Stimulated activated naive CD8-positive, alpha-beta T cell treated with anti-CD3 and anti-CD28 coated beads, Interleukin-15, Interleukin-2, amounts not matched to agents 100 ng/mL and 50 ng/mL, for 24 hours (primary cell): ENCODE data around the gene BPIFB1.

ENCODE experiments used
- H3K27ac Mint-ChIP-seq: one replicate; pipeline ENCODE4 v1.8.0; 2021; ENCODE audit warnings: mild to moderate bottlenecking, mixed read lengths
- H3K27me3 Mint-ChIP-seq: one replicate; pipeline ENCODE4 v1.8.0; 2021; ENCODE audit warnings: mixed read lengths
- H3K36me3 Mint-ChIP-seq: one replicate; pipeline ENCODE4 v1.8.0; 2021; ENCODE audit warnings: low read depth, mixed read lengths
- H3K4me1 Mint-ChIP-seq: one replicate; pipeline ENCODE4 v1.8.0; 2021; ENCODE audit warnings: low read depth, mixed read lengths
- H3K4me3 Mint-ChIP-seq: one replicate; pipeline ENCODE4 v1.8.0; 2021; ENCODE audit warnings: mild to moderate bottlenecking, mixed read lengths
- H3K9me3 Mint-ChIP-seq: one replicate; pipeline ENCODE4 v1.8.0; 2021; ENCODE audit warnings: mixed read lengths

BPIFB1 gene

DNA sequence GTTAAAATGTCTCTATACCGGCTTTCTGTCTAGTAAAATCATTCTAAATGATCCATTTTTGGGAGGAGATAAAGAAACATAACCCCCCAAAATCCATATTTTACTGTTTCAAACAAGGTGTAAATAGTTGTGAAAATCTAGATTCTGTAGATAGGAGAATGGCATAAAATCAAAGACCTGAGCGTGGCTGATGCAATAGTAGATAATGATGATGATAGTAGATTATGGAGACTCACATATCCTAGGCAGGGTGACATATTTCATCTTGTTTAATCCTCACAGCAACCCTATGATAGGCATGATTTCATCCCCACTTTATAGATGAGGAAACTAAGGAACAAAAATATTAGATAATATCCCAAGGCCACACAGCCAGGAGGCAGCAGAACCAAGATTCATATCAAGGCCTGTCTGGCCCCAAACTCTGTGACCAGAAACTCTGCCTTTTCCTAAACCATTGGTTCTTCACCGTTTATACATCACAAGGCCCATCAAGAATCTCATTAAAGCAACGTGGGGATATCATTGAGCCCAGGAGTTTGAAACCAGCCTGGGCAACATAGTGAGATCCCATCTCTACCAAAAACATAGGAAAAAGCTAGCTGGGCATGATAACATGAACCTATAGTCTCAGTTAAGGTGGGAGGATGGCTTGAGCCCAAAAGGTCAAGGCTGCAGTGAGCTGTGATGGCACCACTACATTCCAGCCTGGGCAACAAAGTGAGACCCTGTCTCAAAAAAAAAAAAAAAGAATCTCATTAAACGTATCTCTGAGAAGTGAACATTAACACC is 55.6 kb downstream of the BPIFB1 start:
- Mint-ChIP-seq H3K4me1 (no peaks in the 10 kb centered on the region), H3K4me3 (no peak overlapping the region), H3K27me3 (no peaks in the 10 kb centered on the region), H3K9me3 (no peaks in the 10 kb centered on the region), H3K27ac (no peak overlapping the region), H3K36me3 (no peaks in the 10 kb centered on the region)

GRCh38 chr20:33339515-33340058 is 56.6 kb downstream of the BPIFB1 start:
- Mint-ChIP-seq H3K36me3 (no peaks in the 10 kb centered on the region), H3K9me3 (no peaks in the 10 kb centered on the region), H3K4me3 (no peak overlapping the region), H3K4me1 (no peaks in the 10 kb centered on the region), H3K27me3 (no peaks in the 10 kb centered on the region), H3K27ac (no peak overlapping the region)

DNA sequence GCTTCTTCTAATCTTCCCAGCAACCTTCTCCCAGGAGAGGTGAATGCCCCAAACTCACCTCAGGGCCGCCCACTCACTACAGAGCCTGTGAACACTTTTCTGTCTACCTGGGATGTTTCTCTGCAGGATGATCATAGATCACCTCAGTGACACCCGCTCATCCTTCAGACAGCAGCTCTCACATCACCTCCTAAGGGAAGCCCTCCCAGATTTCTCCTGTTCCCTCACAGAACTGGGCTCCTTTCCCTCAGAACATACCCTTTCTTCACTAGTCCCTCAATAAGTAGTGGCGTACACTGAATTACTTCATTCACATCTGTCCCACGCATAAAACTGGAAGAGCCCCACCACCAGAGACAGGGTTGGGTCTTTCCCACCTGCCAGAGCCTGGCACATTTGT is 60.5 kb downstream of the BPIFB1 start:
- no peaks in the 10 kb centered on the region for H3K27me3 Mint-ChIP-seq
- no peak overlapping the region for H3K27ac Mint-ChIP-seq
- H3K36me3 Mint-ChIP-seq: no peaks in the 10 kb centered on the region
- H3K9me3 Mint-ChIP-seq: no peaks in the 10 kb centered on the region
- H3K4me3 Mint-ChIP-seq: no peak overlapping the region
- peaks cover 4% of the 10 kb centered on the region for H3K4me1 Mint-ChIP-seq

DNA sequence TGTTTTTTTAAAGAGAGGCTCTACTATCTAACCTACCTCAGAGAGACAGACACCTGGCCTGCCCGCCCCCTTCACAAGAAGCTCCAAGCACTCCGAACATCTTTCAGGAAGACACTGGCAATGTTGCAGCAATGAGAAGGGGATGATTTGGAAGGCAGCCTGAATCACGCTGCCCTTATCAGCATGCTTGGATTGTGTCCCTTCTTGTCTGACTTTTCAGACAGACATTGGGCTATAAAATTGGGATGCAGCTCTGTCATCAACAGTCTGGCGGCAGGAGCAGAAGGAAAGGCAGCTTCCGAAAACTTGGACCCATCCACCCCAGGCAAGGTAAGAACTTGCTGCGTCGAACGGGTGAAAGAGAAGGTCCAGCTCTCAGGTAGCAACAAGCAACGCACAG is 62.3 kb downstream of the BPIFB1 start:
- no peak overlapping the region for H3K4me3 Mint-ChIP-seq
- peaks cover 4% of the 10 kb centered on the region for H3K36me3 Mint-ChIP-seq
- no peak overlapping the region for H3K27ac Mint-ChIP-seq
- H3K27me3 Mint-ChIP-seq: no peaks in the 10 kb centered on the region
- peaks cover 4% of the 10 kb centered on the region for H3K4me1 Mint-ChIP-seq
- H3K9me3 Mint-ChIP-seq: no peaks in the 10 kb centered on the region

DNA sequence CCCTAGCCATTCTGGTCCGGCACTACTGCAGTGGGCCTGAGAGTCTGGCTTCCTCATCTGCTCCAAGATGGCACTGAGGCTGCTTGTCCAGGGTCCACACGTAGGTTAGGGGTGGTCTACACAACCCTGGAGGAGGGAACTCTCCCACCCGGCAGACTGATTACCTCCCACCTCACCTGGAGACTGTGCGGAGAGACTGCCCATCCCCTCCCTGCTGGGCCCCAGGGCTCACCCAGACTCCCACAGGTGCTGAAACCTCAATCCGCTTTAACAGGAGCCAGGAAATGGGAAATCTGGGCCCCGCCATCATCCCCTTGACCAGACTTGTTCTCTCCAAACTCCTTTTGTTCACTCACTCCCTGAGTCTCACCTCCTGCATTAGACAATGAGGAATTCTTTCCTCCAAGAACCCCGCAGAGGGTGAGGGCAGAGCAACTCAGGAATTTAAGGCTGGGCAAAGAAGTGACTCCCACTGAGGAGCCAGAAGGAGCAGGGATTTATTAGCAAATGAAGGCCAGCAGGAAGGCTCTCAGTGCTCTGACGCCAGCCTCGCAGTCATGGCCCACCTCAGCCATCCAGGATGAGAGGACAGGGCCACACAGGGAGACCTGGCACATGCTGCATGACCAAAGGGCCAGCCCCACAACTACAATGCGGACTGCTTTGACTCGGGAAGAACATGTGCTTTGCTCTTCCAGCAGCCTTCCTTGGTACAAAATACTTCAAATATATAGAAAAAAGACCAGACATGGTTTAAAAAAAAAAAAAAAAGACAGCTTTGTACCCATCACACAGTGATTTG is 65.3 kb downstream of the BPIFB1 start:
- Mint-ChIP-seq H3K27ac (no peak overlapping the region), H3K9me3 (no peaks in the 10 kb centered on the region), H3K36me3 (peaks cover 15% of the 10 kb centered on the region), H3K4me1 (peaks cover 4% of the 10 kb centered on the region), H3K4me3 (no peak overlapping the region), H3K27me3 (no peaks in the 10 kb centered on the region)

GRCh38 chr20:33349493-33349892 is 66.5 kb downstream of the BPIFB1 start:
- Mint-ChIP-seq H3K4me1 (peaks cover 4% of the 10 kb centered on the region), H3K27ac (no peak overlapping the region)

GRCh38 chr20:33351696-33352095 is 68.7 kb downstream of the BPIFB1 start:
- Mint-ChIP-seq H3K9me3 (no peaks in the 10 kb centered on the region), H3K4me1 (no peaks in the 10 kb centered on the region), H3K36me3 (peaks cover 24% of the 10 kb centered on the region), H3K27ac (no peak overlapping the region), H3K27me3 (no peaks in the 10 kb centered on the region), H3K4me3 (no peak overlapping the region)

More at GRCh38 chr20:33349493-33349892, 66.5 kb downstream of the BPIFB1 start:
- no peaks in the 10 kb centered on the region for H3K27me3 Mint-ChIP-seq
- no peaks in the 10 kb centered on the region for H3K9me3 Mint-ChIP-seq
- H3K4me3 Mint-ChIP-seq: no peak overlapping the region
- peaks cover 19% of the 10 kb centered on the region for H3K36me3 Mint-ChIP-seq

DNA sequence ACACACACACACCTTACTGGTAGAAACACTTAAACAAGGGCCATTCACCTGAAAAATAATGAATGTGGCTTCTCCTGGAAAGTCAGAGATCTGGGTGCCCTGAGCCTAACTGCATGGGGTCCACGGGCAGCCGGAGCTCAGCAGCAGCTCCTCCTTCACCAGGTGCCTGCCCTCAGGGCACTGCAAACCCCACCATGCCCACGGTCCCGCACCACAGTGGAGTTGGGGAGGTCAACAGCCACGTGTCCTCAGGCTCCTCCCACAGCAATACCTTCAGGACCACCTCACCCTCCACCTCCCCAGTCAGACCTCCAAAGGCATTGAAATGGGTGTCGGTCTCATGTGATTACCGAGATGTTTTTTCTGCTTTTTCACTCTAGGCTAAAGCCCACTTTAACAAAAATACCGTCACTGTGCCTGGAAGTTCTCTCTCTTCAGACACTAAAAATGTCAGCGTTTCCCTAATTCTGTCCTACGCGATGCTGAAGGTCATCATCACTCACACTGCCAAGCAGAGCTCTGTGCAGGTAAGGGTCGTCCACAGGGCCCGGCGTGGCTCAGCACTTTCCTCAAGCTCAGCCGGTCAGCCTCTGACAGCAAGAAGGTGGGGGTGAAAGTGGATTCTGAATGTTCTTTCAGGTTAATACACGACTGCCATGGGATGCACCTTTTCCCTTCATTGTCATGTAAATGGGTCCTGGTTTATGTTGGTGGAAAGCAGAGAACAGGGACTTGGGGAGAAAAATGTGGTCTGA is 69.4 kb downstream of the BPIFB1 start:
- H3K4me3 Mint-ChIP-seq: no peak overlapping the region
- no peaks in the 10 kb centered on the region for H3K27me3 Mint-ChIP-seq
- H3K4me1 Mint-ChIP-seq: no peaks in the 10 kb centered on the region
- peaks cover 27% of the 10 kb centered on the region for H3K36me3 Mint-ChIP-seq
- H3K9me3 Mint-ChIP-seq: no peaks in the 10 kb centered on the region
- H3K27ac Mint-ChIP-seq: no peak overlapping the region

GRCh38 chr20:33353013-33353402 is 70.0 kb downstream of the BPIFB1 start:
- no peak overlapping the region for H3K4me3 Mint-ChIP-seq
- H3K27me3 Mint-ChIP-seq: no peaks in the 10 kb centered on the region
- no peak overlapping the region for H3K27ac Mint-ChIP-seq
- no peaks in the 10 kb centered on the region for H3K9me3 Mint-ChIP-seq
- peaks cover 28% of the 10 kb centered on the region for H3K36me3 Mint-ChIP-seq
- no peaks in the 10 kb centered on the region for H3K4me1 Mint-ChIP-seq
